GM12872 (cell line): ENCODE results near the gene MBD4.

Experiments
- TF ChIP-seq, protein P1 (sequence below): IDR thresholded peaks from 3 replicates; pipeline ENCODE4 v1.5.1; 2011; ENCODE audit warnings: low read depth, mild to moderate bottlenecking, low read length, moderate library complexity; ENCODE audit not compliant: insufficient read depth

Gene MBD4

GRCh38 chr3:129467932-129468331 lies 28.2 kb upstream of the MBD4 start:
- TF ChIP-seq, protein P1, sequence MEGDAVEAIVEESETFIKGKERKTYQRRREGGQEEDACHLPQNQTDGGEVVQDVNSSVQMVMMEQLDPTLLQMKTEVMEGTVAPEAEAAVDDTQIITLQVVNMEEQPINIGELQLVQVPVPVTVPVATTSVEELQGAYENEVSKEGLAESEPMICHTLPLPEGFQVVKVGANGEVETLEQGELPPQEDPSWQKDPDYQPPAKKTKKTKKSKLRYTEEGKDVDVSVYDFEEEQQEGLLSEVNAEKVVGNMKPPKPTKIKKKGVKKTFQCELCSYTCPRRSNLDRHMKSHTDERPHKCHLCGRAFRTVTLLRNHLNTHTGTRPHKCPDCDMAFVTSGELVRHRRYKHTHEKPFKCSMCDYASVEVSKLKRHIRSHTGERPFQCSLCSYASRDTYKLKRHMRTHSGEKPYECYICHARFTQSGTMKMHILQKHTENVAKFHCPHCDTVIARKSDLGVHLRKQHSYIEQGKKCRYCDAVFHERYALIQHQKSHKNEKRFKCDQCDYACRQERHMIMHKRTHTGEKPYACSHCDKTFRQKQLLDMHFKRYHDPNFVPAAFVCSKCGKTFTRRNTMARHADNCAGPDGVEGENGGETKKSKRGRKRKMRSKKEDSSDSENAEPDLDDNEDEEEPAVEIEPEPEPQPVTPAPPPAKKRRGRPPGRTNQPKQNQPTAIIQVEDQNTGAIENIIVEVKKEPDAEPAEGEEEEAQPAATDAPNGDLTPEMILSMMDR: no peak

DNA sequence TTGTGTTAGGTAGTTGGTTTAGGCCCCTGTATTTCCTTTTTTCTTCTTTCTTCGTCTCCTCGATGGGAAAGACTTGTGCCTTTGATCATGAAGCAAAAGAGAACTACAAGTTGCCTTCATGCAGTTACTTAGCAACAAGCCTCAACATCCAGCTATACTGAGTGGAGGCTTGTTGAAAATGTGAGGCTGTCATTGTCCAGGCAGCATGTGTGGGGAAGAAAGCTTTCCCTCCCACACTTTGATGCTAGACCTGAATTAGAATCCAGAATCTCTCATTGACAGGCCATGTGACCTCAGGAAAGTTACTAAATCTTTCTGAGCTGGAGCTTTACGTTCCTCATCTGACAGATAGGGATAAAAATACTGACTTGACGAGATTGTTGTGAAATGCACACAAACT lies 24.0 kb upstream of the MBD4 start:
- TF ChIP-seq, protein P1: no peak

DNA sequence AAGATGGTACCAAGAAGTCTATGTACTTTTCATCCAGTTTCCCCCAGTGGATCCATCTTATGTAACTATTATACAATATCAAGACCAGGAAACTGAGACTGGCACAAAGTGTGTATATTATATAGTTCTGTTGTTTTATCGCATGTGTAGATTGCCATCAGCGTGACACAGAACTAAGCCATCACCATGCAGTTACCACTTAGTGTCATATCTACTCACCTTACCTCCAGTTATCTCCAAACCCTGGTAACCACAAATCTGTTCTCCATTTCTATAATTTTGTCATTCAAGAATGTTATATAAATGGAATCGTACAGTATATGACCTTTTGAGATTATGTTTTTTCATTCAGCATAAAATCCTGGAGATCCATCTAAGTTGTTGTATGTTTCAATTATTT lies 23.3 kb upstream of the MBD4 start:
- TF ChIP-seq, protein P1: no peak

GRCh38 chr3:129462361-129462968 lies 22.7 kb upstream of the MBD4 start:
- TF ChIP-seq, protein P1: no peak

- TF ChIP-seq, protein P1: no peak
These were observed 21.9 kb upstream of the MBD4 start for GRCh38 chr3:129461461-129462146.

GRCh38 chr3:129461022-129461421 lies 21.3 kb upstream of the MBD4 start:
- TF ChIP-seq, protein P1: no peak

DNA sequence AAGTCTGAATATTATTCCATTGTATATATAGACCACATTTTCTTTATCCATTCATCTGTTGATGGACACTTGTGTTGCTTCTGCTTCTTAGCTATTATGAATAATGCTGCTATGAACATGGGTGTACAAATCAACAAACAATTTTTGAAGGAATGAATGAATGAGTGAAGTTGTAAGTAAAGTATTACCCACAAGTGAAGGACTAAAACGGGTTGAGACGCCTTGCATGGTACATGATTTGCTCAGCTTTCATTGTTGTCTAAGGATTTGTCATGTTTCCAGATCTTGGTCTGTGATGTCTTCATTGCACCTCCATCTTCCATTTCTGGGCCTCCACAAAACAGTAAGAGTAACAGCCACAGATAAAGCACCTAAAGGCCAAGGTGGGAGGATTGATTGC lies 20.8 kb upstream of the MBD4 start:
- TF ChIP-seq, protein P1: no peak
